PC-3 (cell line): ENCODE data around the gene DAPK3. TPM values are rescaled to one million over a fixed set of nuclear protein-coding genes. Genes with fewer than 3 reads are reported as not detected.

ENCODE experiments used
- ATAC-seq: fragments of 200-7000 bp; cut with Tn5 transposase; 2 replicates; pipeline ENCODE4 v1.9.1; 2020; ENCODE audit warnings: mild to moderate bottlenecking, moderate library complexity
- BruUV-seq: library from RNA; stranded (reverse); fragments of 400-500 nt; replicated peaks from 2 replicates; lab custom pipeline; 2021; lab: Mats Ljungman, UMichigan
- CTCF ChIA-PET: fragments of 300-600 bp; sonication (Branson Sonifier 250); formaldehyde crosslinking; loops from one replicate; lab custom pipeline; 2022; ENCODE audit warnings: antibody characterized with exemption; lab: Charles Lee
- POLR2A ChIA-PET: fragments of 300-600 bp; sonication (Branson Sonifier 250); formaldehyde crosslinking; loops from one replicate; lab custom pipeline; 2022; ENCODE audit warnings: antibody characterized with exemption; ENCODE audit not compliant: unreplicated experiment; lab: Charles Lee
- DNase-seq: peaks from one replicate; pipeline ENCODE4 v3.0.0-alpha.2; 2015
- H2AFZ ChIP-seq: fragments of 300-600 bp; sonication (generic); 2 replicates; pipeline ENCODE4 v1.6.0; 2016; ENCODE audit warnings: antibody characterized with exemption, low read length
- H3F3A ChIP-seq: fragments of 300-600 bp; sonication (generic); one replicate; pipeline ENCODE4 v1.6.0; 2017; ENCODE audit warnings: antibody characterized with exemption, low read length, control low read depth, mild to moderate bottlenecking; ENCODE audit not compliant: unreplicated experiment
- H3K27ac ChIP-seq: fragments of 300-600 bp; sonication (generic); 2 replicates; pipeline ENCODE4 v1.5.1; 2016; ENCODE audit warnings: mild to moderate bottlenecking, low read length
- H3K27me3 ChIP-seq: fragments of 300-600 bp; sonication (generic); 2 replicates; pipeline ENCODE4 v1.6.1; 2016; ENCODE audit warnings: low read length, mixed read lengths
- H3K36me3 ChIP-seq: fragments of 300-600 bp; sonication (generic); 2 replicates; pipeline ENCODE4 v1.6.1; 2016; ENCODE audit warnings: low read depth, mixed run types, low read length, mixed read lengths
- H3K4me1 ChIP-seq: fragments of 300-600 bp; sonication (generic); 2 replicates; pipeline ENCODE4 v1.5.1; 2016; ENCODE audit warnings: low read length; ENCODE audit not compliant: insufficient read depth
- H3K4me2 ChIP-seq: fragments of 300-600 bp; sonication (generic); 2 replicates; pipeline ENCODE4 v1.6.0; 2016; ENCODE audit warnings: low read length
- H3K4me3 ChIP-seq: fragments of 300-600 bp; sonication (generic); 2 replicates; pipeline ENCODE4 v1.5.1; 2016; ENCODE audit warnings: mild to moderate bottlenecking, low read length, mixed read lengths
- H3K79me2 ChIP-seq: fragments of 300-600 bp; sonication (generic); 2 replicates; pipeline ENCODE4 v1.6.1; 2017; ENCODE audit warnings: low read length, mixed read lengths
- H3K9ac ChIP-seq: fragments of 300-600 bp; sonication (generic); 2 replicates; pipeline ENCODE4 v1.6.0; 2016; ENCODE audit warnings: mild to moderate bottlenecking, low read length
- H3K9me2 ChIP-seq: fragments of 300-600 bp; sonication (generic); replicated peaks from 2 replicates; pipeline ENCODE4 v1.6.1; 2016; ENCODE audit warnings: mixed run types, low read length, mixed read lengths
- H3K9me3 ChIP-seq: fragments of 300-600 bp; sonication (generic); 2 replicates; pipeline ENCODE4 v1.6.1; 2016; ENCODE audit warnings: low read length, mixed read lengths
- H4K20me1 ChIP-seq: fragments of 300-600 bp; sonication (generic); 2 replicates; pipeline ENCODE4 v1.6.1; 2016; ENCODE audit warnings: low read length, mixed read lengths
- CTCF ChIP-seq: fragments of 300-600 bp; sonication (generic); conservative IDR thresholded peaks from 2 replicates; pipeline ENCODE4 v1.5.1; 2017; ENCODE audit warnings: antibody characterized with exemption, low read depth, mild to moderate bottlenecking, low read length
- EZH2 ChIP-seq: fragments of 300-600 bp; sonication (generic); IDR thresholded peaks from one replicate; pipeline ENCODE4 v1.6.1; 2017; ENCODE audit warnings: antibody characterized with exemption, mild to moderate bottlenecking, low read length; ENCODE audit not compliant: unreplicated experiment
- EZH2phosphoT487 ChIP-seq: fragments of 300-600 bp; sonication (generic); IDR thresholded peaks from 2 replicates; pipeline ENCODE4 v1.6.1; 2018; ENCODE audit warnings: mild to moderate bottlenecking, antibody characterized with exemption, low read length, borderline replicate concordance
- intact Hi-C: fragments of 100-400 bp; cut with micrococcal nuclease; formaldehyde crosslinking; loops from 2 replicates; pipeline ENCODE4 v1.9.0; 2023
- total RNA-seq: library from RNA; depleted of rRNA; stranded (reverse); fragments of >200 nt; gene quantifications from 2 replicates; pipeline ENCODE4 v1.2.3, GENCODE V29; 2014

DAPK3 gene
- total RNA-seq, 1 experiment from 2014 or later = 94.2 TPM

GRCh38 chr19:3981373-3981735 is 10.5 kb upstream of the DAPK3 start:
- CTCF ChIA-PET = no interaction called here
- no peak overlapping the region for H3K27ac ChIP-seq

GRCh38 chr19:3980353-3981251 is 9.7 kb upstream of the DAPK3 start:
- no peak for DNase-seq
- peaks cover 11% of the 10 kb centered on the region for H3K4me1 ChIP-seq
- H3F3A ChIP-seq = peaks cover 3% of the 10 kb centered on the region
- no peak for ATAC-seq
- peaks cover 88% of the 10 kb centered on the region for H4K20me1 ChIP-seq
- H3K79me2 ChIP-seq = peaks cover 70% of the 10 kb centered on the region
- H3K4me3 ChIP-seq = no peak overlapping the region
- no TSS peak for BruUV-seq
- no peaks in the 10 kb centered on the region for H3K9me2 ChIP-seq
- no peak overlapping the region for H3K4me2 ChIP-seq
- H3K9ac ChIP-seq = no peak overlapping the region
- ChIA-PET POLR2A (no interaction called here), CTCF (no interaction called here)
- no peak overlapping the region for H2AFZ ChIP-seq
- no peak for TF ChIP-seq EZH2phosphoT487
- TF ChIP-seq CTCF = no peak
- no peak for TF ChIP-seq EZH2
- no peak overlapping the region for H3K27ac ChIP-seq
- intact Hi-C loops = no loop called here
- no peaks in the 10 kb centered on the region for H3K9me3 ChIP-seq
- H3K36me3 ChIP-seq = peaks cover 87% of the 10 kb centered on the region
- H3K27me3 ChIP-seq = no peaks in the 10 kb centered on the region

More at GRCh38 chr19:3981373-3981735, 10.5 kb upstream of the DAPK3 start:
- H3K36me3 ChIP-seq = peaks cover 81% of the 10 kb centered on the region
- H3F3A ChIP-seq = peaks cover under 1% of the 10 kb centered on the region
- ATAC-seq = no peak
- TF ChIP-seq CTCF (no peak), EZH2 (no peak), EZH2phosphoT487 (no peak)
- H3K27me3 ChIP-seq = no peaks in the 10 kb centered on the region
- H3K79me2 ChIP-seq = peaks cover 70% of the 10 kb centered on the region
- peaks cover 17% of the 10 kb centered on the region for H3K4me1 ChIP-seq
- H3K9ac ChIP-seq = no peak overlapping the region
- no peak overlapping the region for H2AFZ ChIP-seq
- no peaks in the 10 kb centered on the region for H3K9me2 ChIP-seq
- H3K9me3 ChIP-seq = no peaks in the 10 kb centered on the region
- BruUV-seq = no TSS peak
- no peak for DNase-seq
- POLR2A ChIA-PET = no interaction called here
- intact Hi-C loops = no loop called here
- no peak overlapping the region for H3K4me3 ChIP-seq
- H3K4me2 ChIP-seq = no peak overlapping the region
- peaks cover 83% of the 10 kb centered on the region for H4K20me1 ChIP-seq

GRCh38 chr19:3979674-3980352 is 8.9 kb upstream of the DAPK3 start:
- Histone ChIP-seq H3K4me1 (peaks cover 10% of the 10 kb centered on the region), H3K4me3 (no peak overlapping the region), H3K36me3 (peaks cover 90% of the 10 kb centered on the region), H3K27ac (no peak overlapping the region), H2AFZ (no peak overlapping the region), H4K20me1 (peaks cover 90% of the 10 kb centered on the region), H3K9me2 (no peaks in the 10 kb centered on the region), H3K27me3 (no peaks in the 10 kb centered on the region), H3K4me2 (no peak overlapping the region), H3K79me2 (peaks cover 65% of the 10 kb centered on the region), H3F3A (peaks cover 3% of the 10 kb centered on the region), H3K9ac (no peak overlapping the region), H3K9me3 (no peaks in the 10 kb centered on the region)
- TF ChIP-seq EZH2 = no peak
- no peak for TF ChIP-seq EZH2phosphoT487
- TF ChIP-seq CTCF = no peak
- no peak for DNase-seq
- BruUV-seq = no TSS peak
- intact Hi-C loops = no loop called here
- ChIA-PET POLR2A (no interaction called here), CTCF (no interaction called here)
- no peak for ATAC-seq
